AG08396 (cell line): ENCODE data around the gene CPT2.

ENCODE experiments used
- DNase-seq: peaks from one replicate; pipeline ENCODE4 v3.0.0; 2012; ENCODE audit warnings: low spot score, mixed read lengths

CPT2 gene

DNA sequence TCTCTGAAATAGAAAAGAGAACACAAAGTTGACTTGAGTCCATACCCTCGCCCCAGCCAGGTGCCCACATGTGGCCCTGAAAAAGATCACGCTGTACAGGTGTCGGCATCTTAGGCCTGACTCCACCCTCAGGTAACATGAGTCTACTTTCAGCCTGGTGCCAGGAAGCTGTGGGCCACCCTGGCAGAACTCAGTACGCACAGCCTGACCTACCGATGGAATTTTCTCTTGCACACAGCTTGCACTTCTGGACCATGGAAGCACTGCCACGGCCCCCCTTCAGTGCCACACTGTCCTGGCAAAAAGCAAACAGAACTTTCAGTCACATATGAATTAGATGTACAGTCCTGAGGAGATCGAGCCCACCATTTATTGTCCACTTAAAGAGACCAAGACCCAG lies 21.6 kb downstream of the CPT2 start:
- no peak for DNase-seq

DNA sequence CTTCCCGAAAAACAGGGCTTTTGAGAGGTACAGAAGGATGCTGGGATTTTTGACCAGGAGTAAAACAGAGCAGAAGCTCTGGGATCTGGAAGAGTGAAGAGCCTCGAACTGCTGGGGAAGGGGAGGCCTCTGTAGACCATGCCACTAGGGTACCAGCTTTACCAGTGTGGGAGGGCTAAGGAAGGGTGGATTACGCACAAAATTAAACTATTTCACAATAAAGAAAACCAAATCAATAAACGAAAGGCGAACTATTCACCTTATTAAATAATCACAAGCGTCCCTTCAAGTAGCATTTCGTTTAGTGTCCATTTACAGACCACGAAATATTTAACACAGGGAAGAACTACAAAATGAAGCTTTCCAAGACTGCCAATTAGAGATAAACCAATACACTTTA lies 23.1 kb downstream of the CPT2 start:
- no peak for DNase-seq

DNA sequence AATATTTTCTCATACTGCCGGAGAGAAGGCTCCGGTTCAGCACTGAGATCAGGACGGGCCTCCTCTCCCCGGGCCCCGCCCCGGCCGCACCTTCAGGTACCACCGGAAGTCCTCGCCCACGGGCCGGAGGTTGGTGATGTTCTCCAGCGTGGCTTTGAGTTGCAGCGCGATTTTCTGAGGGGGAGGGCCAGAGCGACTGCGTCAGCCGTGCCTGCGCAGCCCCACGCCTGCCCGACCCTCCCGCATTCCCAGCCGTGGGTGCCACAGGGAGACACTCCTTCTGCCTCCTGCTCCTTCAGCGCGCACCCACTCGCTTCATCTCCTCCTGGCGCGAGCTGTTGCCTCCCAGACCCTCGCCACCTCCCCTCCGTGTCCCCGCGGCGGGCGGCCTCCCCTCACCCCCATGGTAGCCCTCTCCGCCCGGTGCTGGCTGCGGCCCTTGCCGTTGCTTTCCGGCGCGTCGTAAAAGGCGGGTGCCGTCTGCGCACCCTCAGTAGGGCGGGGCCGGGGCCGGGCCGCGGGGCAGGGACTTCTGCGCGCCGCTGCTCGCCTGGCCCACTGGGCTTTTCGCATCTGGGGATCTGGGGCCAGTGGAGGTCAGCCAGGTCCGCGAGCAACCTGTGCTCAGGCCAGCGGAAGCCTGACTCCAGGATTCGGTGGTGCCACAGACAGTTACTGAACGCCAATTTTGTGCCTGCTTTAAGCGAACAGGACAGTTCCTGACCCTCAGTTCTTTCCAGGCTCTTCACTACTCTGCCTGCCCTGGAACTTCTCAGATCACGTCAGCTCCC lies 23.7 kb downstream of the CPT2 start, which contains the start of gene CZIB:
TSS of gene CZIB (minus strand) at position 464 of the 791 bp plus-strand sequence. CDS start at position 405, 59 bp downstream.
- DNase-seq, result peak; percentile 94

DNA sequence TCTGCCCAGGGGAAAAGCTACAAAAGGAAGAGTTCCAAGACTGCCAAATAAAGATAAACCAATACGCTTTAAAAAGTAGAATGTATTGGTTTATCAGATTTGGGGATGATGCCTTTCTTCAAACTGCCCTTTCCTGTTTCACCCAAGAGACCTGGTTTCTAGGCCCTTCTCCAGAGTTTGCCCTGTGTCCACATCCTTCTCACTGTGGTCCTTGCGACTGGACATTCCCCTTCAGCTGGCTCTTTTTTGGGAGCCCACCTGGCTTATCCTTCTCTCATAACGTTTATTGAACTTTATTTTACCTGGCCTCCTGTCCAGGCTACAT lies 24.3 kb downstream of the CPT2 start:
- DNase-seq, result no peak

DNA sequence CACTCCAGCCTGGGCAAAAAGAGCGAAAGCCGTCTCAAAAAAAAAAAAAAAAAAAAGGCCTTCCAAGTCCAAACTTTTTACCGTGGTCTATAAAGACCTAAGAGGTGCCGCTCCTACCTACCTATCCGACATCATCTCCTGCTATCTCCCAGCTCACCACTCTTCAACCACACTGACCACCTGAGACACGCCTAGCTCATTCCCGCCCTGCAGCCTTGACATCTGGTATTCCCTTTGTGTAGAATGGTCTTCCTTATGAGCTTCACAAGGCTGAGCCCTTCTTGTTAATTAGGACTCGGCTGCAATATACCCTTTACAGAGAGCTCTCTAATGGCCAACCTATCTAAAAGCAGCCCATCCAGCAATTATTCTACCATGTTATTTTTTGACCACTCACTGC lies 41.0 kb downstream of the CPT2 start:
- no peak for DNase-seq

DNA sequence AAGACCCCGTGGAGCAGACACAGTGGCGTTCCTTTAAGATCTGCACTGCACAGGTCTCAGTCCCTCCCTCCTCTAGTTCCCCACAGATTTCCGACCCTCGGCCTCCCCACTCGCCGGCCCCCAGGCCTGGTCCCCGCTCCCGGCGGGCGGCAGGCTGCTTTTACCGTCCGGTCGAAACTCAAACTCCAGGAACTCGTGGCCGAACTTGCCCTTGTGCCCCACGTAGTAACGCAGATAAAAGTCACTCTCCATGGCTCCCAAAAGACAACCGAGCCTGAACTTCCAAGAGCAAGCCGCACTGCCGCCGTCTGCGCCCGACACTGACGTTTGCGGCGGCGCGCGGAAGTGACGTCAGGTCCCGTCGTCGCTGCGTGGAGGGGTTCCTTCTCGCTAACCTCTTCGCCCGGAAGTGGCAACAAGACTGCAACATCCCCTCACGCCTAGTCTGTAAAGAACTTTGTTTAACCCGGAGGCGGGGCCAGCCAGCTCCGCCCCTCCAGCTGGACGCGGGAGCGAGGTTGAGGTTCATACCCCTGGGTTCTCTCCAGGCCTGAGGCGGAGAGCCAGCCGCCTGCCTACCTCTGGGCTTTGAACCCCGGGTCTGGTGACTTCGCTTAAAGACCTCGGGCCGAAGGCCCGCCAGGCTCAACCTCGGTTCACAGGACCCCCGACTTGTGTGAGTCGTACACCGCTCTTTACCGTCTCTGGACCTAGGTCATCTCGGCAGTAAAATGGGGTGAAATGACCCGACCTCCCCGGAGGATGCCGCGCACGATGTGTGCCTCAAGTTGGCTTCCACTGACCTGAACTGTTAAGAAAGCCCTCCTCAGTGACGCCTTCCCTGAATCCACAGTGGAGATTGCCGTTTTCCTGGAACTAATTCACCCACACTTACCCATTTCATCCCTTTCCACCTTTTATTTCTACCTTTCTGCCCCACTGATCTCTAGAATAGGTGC lies 41.9 kb downstream of the CPT2 start, which contains the start of gene MAGOH:
TSS of gene MAGOH (minus strand) at position 322 of the 959 bp plus-strand sequence. CDS start at position 252, 70 bp downstream.
- DNase-seq, result peak; percentile 94

DNA sequence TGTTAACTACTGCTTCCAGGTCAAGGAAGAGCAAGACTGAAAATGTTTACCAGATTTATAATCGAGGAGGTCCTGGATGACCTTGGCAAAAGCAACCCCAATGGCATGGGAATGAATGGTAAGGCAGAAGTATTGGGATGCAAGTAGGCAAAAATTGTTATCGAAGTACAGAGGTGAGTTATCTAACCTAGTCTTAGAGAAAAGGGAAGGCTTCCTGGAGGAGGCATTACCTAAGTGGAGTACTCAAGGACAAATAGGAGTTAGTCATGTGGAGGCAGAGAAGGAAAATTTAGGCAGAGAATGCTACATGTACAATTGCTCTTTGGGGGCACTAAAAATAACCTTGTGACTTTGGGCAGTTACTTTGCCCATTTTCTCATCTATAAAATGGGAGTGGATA lies 45.2 kb downstream of the CPT2 start:
- no peak for DNase-seq

DNA sequence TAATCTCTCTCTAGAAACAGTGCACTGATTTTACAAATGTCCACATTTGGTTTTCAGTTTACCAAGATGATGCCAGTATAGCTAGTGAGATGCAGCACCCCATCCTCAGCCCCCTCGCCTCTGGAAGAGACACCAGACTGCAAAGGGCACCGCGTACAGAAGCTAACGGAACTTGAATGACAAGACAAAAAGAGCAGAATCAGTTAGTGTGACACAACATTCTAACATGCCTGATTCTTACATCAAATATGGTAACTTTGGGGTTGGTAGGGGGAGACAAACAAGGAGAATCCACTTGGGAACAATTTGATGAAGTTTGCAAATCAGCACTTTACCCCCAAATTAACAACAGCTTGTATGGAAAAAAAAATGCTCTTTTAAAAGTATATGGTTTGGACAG lies 45.8 kb downstream of the CPT2 start:
- DNase-seq, result no peak

DNA sequence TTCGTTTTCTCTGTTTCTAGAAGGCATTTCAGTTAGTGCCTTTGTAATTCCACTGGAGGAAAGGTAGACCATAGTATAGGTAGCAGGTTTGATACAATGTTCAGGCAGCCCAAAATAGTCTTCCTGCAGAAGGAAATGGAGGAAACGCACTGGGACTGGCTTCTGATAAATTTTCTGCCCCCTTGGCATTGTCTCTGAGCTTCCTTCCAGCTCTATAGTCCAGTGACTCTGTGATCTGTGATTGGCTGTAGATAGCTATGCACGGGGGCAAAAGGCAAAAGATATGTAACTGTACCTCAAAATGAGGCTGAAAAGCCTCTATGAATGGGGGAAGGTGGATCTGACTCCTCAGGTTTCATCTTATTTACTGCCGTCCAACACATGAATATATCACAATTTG lies 47.5 kb downstream of the CPT2 start:
- no peak for DNase-seq

DNA sequence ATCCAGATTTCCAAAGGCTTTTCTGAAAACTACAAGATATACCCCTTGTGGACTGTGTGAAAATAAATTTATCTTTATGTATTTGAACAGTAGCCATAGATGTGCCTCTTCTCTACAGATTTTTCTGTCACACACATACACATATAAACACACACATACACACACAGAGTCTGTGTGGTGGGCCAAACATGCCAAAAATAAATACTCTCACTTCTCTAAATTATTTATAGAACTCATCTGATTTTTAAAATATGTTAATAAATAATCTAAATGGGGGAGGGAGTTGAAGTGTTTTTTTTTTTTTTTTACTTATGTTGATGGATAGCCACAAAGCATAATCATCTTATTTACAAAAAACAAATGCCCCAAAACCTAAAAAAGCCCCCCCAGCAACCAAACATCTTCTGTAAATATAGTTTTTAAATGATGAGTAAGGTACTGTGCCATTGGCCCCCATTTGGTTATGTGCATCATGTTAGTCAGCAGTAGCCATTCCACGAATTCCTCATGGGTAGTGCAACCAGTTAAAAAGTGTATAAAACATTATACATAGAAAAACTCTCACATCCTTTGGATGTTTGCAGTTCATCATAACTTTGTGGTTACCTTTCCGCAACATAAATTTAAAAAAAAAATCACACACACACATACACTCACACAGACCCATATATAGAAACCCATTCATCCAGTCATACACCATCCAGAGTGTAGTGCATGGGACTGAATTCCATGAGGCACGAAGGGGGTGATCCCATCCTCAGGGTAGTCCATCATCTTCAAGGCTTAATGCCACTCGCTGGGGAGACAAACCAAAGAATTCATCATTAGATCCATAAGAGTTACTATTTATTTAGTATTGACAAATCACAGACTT lies 49.9 kb downstream of the CPT2 start:
- DNase-seq, result peak; percentile 80

DNA sequence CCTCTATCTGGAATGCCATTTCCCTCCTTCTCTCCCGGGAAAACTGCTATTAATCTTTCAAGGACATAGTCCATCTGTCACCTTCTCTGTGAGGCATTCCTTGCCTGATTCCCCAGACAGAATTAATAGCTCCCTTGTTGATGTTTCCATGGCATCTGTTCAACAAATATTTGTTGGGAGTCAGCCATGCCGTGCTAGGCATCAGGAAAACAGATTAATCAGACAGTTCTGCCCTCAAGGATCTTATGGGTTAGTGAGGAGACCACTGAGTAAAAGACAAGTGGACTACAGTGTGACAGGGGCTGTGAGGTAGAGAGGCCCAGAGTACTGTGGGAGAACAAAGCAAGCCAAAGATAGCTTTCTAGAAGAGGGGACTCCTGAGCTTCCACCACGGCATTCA lies 53.1 kb downstream of the CPT2 start:
- DNase-seq, result no peak

DNA sequence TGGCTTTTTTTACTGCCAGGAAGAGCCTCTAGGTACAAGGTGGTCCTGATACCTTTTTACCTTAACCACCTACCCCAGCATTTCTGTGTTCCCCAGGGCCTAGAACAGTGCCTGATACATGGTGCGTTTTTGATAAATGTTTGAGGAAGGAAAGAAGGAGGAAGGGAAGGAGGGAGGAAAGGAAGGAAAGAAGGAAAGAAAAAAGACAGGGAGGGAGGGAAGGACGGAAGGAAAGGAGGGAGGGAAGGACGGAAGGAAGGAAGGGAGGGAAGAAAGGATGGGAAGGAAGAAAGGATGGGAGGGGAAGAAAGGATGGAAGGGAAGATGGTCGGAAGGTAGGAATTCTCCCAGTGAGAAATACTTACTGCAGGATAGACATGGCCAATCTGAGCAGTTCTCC lies 53.7 kb downstream of the CPT2 start:
- DNase-seq, result no peak

DNA sequence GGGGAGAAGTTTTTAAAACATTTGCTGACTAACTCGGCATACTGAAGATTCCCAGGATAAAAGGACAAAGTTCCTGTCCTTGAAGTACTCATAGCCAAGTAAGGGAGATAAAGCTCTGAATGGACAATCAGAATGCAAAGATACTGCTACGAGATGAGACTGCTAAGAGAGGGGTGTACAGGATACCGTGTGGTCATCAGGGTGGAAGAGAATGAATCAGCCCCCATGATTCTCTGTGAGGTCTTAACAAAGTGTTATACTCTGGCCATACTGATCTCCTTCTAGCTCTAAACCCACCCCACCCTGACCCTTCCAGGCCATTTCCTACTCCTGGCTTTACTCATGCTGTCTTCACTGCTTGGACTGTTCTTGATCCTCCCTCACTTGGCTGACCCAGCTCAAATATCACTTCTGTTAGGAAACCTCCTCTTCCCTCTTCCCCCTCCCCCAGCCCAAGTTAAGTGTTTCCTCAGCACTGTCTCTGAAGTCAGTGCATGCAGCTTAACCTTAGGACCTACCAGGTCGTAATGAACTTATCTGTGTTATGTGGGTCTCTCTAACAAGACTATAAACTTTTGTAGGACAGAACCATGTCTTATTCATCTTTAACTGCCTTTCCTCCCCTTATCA lies 57.5 kb downstream of the CPT2 start:
- no peak for DNase-seq

DNA sequence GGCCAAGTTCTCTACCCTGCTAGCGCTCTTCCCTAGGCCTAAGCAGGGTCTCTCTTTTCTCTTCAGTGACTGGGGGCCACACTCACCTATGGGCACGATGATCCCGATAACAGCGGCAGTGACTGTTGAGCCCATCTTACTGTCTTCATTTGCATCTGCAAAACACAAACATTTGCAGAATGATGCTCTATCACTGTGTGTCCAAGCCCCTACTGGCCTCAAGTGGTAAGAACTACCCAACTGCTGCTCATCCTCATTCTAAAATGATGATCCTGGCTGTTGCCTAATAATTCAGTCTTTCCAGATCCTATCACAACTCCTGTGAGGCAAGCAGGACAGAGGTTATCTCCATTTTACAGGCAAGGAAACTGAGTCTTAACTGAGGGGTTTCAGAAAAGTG lies 58.4 kb downstream of the CPT2 start:
- DNase-seq, result no peak

DNA sequence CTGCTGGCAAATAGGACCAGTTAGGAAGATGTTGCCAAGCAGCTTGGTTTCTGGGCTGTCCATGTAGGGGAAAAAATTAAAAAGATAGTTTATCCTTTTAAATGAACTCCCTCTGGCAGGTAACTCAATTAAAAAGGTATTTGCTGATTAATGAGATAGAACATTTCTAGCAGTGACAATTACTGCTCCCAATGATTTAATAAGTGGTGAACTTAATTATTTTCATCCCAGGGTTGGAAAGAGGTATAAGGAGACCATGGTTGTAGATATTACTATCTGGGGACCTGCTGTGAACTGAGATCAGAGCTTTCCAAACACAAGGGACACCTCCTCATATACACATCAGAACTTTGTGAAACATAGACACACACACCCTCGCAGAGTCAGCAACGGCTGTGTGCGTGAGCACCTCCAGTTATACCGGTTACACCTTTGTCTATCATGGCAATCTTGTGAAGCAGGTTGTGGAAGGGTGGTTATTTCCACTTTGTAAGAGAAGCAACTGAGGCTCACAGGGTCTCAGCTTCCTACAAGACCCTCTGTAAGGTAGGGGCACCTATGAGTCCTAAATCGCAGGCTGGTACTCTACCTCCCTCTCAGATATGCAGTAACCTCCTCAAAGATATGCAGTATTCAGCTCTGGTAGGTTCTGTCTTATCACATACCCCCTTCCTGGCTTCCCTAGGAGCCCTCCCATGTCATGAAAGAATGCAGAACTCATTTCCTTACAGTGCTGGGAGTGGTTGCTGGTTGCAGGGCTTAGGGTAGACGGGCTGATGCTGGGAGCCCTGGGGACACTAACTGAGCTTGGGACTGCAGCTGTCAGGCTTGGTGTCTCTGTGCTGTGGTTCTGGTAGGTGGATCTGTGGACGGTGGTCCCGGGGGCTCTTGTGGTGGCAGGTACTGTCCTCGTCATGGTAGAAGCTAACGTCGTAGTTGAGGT lies 60.2 kb downstream of the CPT2 start:
- no peak for DNase-seq

DNA sequence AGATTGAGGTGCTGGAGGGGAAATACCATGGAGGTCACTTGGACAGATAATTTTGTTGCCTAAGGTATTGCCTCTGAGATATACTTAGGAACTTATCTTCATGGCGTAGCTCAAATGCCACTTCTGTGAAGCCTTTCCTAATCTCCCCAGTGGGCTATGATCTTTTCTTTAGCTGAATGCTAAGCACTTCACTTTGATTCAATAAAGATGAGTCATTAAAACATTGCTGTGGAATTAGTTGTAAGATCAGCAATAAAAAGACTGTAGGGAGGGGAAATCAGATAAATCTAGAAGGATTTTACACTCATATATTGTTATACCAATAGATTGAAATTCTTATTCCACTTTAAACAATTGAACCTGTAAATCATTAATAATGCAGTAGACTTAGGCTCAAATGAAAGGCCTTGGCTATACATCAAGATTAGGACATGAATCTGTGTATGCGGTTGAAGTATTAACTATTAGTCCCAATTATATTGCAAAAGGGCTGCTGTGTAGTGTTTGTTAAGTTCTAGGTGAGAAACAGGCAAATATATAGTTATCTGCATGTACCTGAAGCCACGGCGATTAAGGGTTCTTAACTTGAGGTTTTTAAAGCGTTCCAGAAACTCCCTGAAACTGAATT lies 60.9 kb downstream of the CPT2 start:
- no peak for DNase-seq

DNA sequence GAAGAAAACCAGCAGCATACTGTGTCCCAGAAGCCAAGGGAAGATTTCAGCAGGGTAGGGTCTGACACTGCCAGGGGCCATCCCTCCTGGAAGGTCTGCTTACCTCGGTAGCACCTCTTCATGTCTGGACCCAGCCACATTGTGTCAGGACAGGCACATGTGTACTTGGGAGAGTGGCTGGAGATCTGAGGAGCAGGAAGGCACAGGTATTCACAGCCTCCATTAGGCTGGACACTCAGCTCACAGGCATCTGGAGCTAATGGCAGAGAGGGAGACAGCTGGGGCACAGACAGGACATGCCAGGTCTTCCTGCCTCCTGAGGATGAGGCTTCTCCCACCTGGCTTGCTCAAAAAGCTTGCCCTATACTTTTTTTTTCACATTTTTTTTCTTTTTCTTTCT lies 61.6 kb downstream of the CPT2 start:
- no peak for DNase-seq

DNA sequence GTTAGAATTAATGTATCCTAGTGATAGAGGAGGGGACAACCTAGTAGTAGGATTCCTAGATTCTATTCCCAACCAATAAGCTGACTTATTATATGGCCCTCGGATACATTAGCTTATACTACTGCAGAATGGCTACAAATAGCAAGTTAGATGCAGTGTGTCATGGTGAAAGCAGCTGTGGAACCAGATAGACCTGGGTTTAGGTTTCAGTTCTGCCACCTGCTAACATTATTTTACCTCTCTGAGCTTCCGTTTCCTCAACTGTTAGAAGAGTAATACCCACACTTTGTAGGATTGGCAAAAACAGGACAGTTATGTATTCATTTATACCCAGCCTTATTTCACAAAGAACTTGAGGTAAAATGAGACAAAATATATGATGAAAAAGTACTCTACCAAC lies 63.3 kb downstream of the CPT2 start:
- DNase-seq, result no peak

DNA sequence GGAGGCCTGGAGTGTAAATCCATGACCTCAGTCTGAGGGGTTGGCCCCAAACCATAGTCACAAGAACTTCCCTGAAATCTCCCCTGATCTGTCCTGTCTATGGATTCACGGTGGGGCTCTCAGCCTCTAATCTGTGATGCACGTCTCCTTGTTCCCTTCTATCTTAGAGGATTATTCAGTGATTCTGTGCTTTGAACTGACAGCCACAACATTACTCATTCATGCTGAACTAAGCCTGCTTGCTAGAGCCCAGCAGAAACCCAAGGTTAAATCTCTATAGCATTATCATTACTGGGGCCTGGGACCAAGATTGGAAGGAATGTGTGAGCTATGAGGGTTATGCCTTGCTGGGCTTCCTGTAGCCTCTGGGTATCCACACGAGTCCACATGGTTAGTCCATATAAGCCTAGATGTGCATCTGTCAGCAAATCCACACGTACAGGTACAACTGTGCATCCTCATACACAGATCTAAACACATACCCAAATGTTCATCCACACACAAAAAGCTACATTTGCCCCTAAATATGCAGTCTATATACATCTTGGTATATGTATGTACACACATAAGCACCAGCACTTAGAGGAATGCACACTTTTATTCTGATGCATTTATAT lies 64.1 kb downstream of the CPT2 start:
- DNase-seq, result no peak

DNA sequence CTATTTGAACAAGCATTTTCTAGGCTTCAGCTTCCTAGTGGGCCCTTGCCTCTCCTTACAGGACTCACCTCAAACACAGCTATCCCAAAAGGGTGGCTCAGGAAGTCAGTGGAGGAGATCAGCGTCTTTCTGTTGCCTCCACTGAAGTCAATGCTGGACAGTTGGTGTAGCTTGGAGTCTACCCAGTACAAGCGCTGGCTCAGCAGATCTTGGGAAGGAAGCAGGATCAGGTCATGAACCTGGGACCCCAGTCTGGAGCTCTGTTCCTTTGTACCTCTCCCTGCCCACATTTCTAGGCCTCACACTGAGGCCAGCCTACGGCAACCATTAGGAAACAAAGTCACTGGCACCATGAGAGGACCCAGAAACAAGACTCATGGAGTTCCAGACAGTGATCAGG lies 65.4 kb downstream of the CPT2 start:
- DNase-seq, result no peak
